GM18505 (cell line): Measurements from ENCODE around the gene TIMP3.

Experiments used
- ATAC-seq: cut with Tn5 transposase; IDR thresholded peaks from one replicate; pipeline ENCODE4 v1.9.1; 2021; ENCODE audit not compliant: unreplicated experiment
- POLR2A ChIP-seq: IDR thresholded peaks from 4 replicates; pipeline ENCODE4 v1.6.1; 2011; ENCODE audit warnings: borderline replicate concordance; ENCODE audit not compliant: insufficient read depth, insufficient read length; ENCODE audit errors: extremely low read depth

Gene TIMP3

DNA sequence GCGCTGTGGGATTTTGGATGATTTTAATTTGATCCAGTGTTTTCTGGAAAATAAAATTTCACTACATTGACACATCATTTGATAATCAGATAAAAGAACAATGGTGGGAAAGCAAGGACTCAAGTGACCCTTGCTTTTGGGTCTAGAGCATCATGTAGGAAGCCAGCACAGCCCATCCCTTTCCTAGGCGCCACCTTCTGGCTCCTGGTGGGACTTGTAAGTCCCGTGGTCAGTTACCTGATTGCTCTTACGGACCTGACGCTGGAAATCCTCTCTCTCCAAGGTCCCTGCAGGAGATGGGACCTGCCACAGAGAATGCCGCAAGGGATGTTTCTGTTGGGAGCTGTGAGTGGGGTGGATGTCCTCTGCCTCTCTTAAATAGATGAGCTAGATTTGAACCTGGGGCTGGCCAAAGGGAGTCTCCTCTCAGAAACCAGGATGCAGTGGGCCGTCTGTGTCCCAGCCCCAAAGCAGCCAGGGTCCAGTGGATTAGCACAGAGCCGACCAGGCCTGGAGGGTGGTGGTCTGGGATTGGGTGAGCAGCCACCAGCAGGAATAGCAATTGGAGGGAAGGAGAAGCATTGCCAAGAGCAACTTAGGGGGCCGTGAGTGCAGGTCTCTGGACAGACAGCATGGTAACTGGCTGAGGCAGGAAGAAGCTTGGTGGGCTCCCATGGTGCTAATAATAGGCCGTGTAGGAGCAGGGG, 21.7 kb downstream of the TIMP3 start:
- TF ChIP-seq POLR2A, result no peak
- no peak for ATAC-seq

- no peak for TF ChIP-seq POLR2A
- no peak for ATAC-seq
These were observed 23.2 kb downstream of the TIMP3 start for GRCh38 chr22:32824531-32825312.

DNA sequence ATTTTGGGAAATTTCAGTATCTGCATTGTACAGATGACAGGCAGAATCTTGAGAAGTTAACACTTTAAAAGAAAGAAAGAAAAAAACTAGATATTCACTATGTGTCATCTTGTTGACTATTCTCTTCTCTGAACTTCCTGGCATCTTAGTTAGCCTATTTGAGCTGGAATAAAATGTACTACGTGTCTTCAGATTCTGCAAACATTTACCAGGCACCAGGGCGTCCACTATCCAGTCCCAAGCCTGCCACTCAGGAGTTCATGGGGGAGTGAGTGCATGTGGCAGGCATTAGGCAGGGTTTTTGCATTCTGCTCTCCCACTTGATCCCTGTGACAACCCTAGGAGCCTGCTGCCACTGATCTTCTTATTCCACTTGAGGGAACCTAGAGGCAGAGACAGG, 25.0 kb downstream of the TIMP3 start:
- no peak for TF ChIP-seq POLR2A

DNA sequence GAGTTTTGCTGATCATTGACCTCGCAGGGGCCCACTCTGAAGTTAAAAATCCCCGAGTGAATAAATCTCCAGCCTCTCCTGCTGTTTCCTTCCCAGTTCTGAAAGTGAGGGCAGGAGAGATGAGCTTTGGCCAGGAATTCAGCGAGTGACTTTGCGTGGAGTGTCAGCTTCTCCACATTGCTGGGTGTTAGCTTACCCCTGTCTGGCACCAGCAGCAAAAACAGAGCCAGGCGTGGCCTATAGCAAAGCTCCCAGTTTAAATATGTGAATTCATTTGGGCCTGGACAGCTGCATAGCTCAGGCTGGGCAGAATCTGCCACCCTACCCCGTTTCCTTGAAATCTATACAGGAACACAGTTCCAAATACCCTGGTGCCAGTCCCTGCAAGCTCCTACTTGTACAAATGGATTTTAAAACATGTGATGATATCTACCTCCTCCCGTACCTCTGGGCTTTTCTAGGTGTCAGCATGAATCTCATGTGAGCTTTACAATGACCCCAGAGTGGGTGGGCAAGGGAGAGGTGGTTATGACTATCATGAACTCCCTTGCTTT, 25.6 kb downstream of the TIMP3 start:
- no peak for TF ChIP-seq POLR2A
- no peak for ATAC-seq

More for the DNA sequence above, 25.0 kb downstream of the TIMP3 start:
- no peak for ATAC-seq

- no peak for TF ChIP-seq POLR2A
- ATAC-seq, result no peak
These were observed 26.6 kb downstream of the TIMP3 start for GRCh38 chr22:32828150-32828549.

- no peak for ATAC-seq
- no peak for TF ChIP-seq POLR2A
These were observed 27.1 kb downstream of the TIMP3 start for GRCh38 chr22:32828561-32828960.

DNA sequence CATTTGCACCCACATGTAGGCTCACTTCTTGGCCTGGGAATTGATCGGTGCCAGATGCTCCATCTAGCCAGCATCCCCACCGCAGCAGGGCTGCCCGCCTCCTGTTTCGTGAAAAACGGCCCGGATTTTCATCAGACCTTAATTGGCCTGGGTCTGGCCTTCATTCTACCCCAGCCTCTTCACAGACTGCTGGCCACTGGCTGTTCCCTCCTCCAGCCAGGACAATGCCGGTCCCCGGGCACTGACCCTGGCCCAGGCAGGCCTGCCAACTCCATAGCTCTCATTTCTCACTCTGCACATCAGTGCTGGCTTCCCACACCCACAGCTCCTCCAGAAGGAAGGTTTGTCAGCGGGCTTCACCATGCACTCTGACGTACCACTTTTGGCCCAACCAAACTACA, 27.9 kb downstream of the TIMP3 start:
- no peak for TF ChIP-seq POLR2A
- no peak for ATAC-seq

- no peak for ATAC-seq
- TF ChIP-seq POLR2A, result no peak
These were observed 29.0 kb downstream of the TIMP3 start for GRCh38 chr22:32830473-32830872.

GRCh38 chr22:32830957-32831356, 29.5 kb downstream of the TIMP3 start:
- no peak for ATAC-seq
- TF ChIP-seq POLR2A, result no peak

DNA sequence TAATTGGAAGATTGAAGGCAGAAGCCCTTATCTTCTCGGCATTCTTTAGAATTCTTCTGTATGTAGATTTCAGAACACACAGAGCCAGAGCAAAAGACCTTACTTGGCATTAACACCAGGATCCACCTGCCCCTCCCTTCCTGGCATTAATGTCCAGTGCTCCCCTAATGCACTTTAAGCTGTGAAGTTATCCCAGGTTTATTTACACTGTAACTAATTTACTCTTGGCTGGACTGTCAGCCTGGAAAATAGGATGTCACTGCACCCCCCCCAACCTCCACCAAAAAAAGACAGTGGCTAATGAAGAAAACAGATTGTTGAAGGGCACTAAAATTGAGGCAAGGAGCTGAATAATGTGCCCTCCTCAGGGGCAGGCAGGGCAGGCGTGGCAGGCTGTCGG, 30.1 kb downstream of the TIMP3 start:
- no peak for ATAC-seq
- TF ChIP-seq POLR2A, result no peak

- no peak for ATAC-seq
- no peak for TF ChIP-seq POLR2A
These were observed 30.7 kb downstream of the TIMP3 start for GRCh38 chr22:32832174-32832573.

GRCh38 chr22:32836280-32837123, 35.0 kb downstream of the TIMP3 start:
- no peak for ATAC-seq
- no peak for TF ChIP-seq POLR2A

DNA sequence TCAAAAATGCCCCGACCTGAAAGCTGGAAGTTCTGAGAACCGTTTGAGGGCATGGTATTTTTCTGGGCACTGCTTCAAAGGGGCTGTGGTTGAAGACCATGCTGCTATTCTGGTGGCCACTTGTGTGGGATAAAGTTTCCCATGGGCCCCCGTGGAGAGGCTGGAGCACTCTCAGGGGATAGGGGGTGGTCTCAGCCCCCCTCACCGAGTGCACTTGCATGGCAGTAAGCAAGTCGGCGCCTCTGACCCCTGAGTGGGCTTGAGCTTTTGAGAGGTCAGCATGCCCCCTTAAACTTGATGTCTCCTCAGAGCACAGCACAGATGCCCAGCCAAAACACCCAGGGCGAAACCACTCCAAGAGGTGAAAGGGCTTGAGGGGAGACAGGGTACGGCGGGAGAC, 35.6 kb downstream of the TIMP3 start:
- TF ChIP-seq POLR2A, result no peak
- no peak for ATAC-seq

GRCh38 chr22:32837803-32838202, 36.3 kb downstream of the TIMP3 start:
- no peak for TF ChIP-seq POLR2A
- ATAC-seq, result no peak
